Caco-2 (cell line): ENCODE measurements around the gene IL31. TPM values are rescaled to one million over a fixed set of nuclear protein-coding genes. Genes with fewer than 3 reads are reported as not detected.
"Not testable (repeated sequence)": the region's sequence is repeated elsewhere in the genome, so short reads cannot be mapped to it uniquely, and the experiment has no call there.

Experiments used
- BruUV-seq: library from RNA; stranded (reverse); fragments of 400-500 nt; replicated peaks from 2 replicates; lab custom pipeline; 2021; lab: Mats Ljungman, UMichigan
- CTCF ChIA-PET: fragments of 300-600 bp; sonication (Branson Sonifier 250); formaldehyde crosslinking; loops from one replicate; lab custom pipeline; 2022; ENCODE audit warnings: antibody characterized with exemption; lab: Charles Lee
- POLR2A ChIA-PET: fragments of 300-600 bp; sonication (Branson Sonifier 250); formaldehyde crosslinking; loops from one replicate; lab custom pipeline; 2022; ENCODE audit warnings: antibody characterized with exemption; lab: Charles Lee
- DNase-seq, 2 experiments: peaks; one replicate each; pipeline versions ENCODE4 v3.0.0 to v3.0.0-alpha.2; 2020 to 2022
- H3K27me3 ChIP-seq: replicated peaks from 2 replicates; pipeline ENCODE4 v1.6.0; 2011; ENCODE audit warnings: low read length; ENCODE audit not compliant: control insufficient read depth, insufficient read depth
- H3K36me3 ChIP-seq: 2 replicates; pipeline ENCODE4 v1.5.1; 2011; ENCODE audit warnings: low read length; ENCODE audit not compliant: control insufficient read depth, insufficient read depth
- H3K4me1 ChIP-seq: fragments of 250-450 bp; sonication (Bioruptor Pico); 2 replicates; pipeline ENCODE4 v1.5.1; 2020; ENCODE audit warnings: mild to moderate bottlenecking
- H3K4me3 ChIP-seq: 2 replicates; pipeline ENCODE4 v1.5.1; 2011; ENCODE audit warnings: low read depth, mild to moderate bottlenecking, control low read depth, low read length
- H3K9me3 ChIP-seq: fragments of 250-450 bp; sonication (Bioruptor Pico); 2 replicates; pipeline ENCODE4 v1.5.1; 2020; ENCODE audit warnings: mild to moderate bottlenecking, moderate library complexity
- H3K27ac Mint-ChIP-seq: one replicate; pipeline ENCODE4 v1.8.0; 2022; ENCODE audit warnings: mixed read lengths; ENCODE audit not compliant: unreplicated experiment
- H3K27me3 Mint-ChIP-seq: one replicate; pipeline ENCODE4 v1.8.0; 2022; ENCODE audit warnings: mixed read lengths; ENCODE audit not compliant: insufficient read depth, unreplicated experiment
- H3K36me3 Mint-ChIP-seq: one replicate; pipeline ENCODE4 v1.8.0; 2022; ENCODE audit warnings: mild to moderate bottlenecking, mixed read lengths; ENCODE audit not compliant: insufficient read depth, unreplicated experiment
- H3K4me1 Mint-ChIP-seq: one replicate; pipeline ENCODE4 v1.8.0; 2022; ENCODE audit warnings: low read depth, mixed read lengths; ENCODE audit not compliant: unreplicated experiment
- H3K4me3 Mint-ChIP-seq: one replicate; pipeline ENCODE4 v1.8.0; 2022; ENCODE audit warnings: mild to moderate bottlenecking, moderate library complexity, mixed read lengths; ENCODE audit not compliant: unreplicated experiment
- H3K9me3 Mint-ChIP-seq: one replicate; pipeline ENCODE4 v1.8.0; 2022; ENCODE audit warnings: mixed read lengths; ENCODE audit not compliant: unreplicated experiment
- intact Hi-C: fragments of 100-400 bp; cut with micrococcal nuclease; formaldehyde crosslinking; loops from one replicate; pipeline ENCODE4 v1.10.0; 2022; ENCODE audit not compliant: unreplicated experiment
- total RNA-seq: library from RNA; stranded (reverse); gene quantifications from 2 replicates; pipeline ENCODE4 v1.2.3, GENCODE V29; 2022
- TF ChIP-seq, protein P1 (sequence below), 2 experiments: fragments of 200-600 bp in 1 of 2; IDR thresholded peaks; 1 replicate in 1 of 2; 2 replicates in 1 of 2; pipeline versions ENCODE4 v1.5.1 to v1.8.0; 2011 to 2022; ENCODE audit warnings: antibody characterized with exemption in 1 of 2, control low read depth in 1 of 2, inconsistent platforms in 1 of 2, low read depth in 1 of 2, low read length in 1 of 2, mild to moderate bottlenecking in 1 of 2, moderate library complexity in 1 of 2; ENCODE audit not compliant: insufficient read depth in 1 of 2, severe bottlenecking in 1 of 2, unreplicated experiment in 1 of 2

The IL31 gene
- total RNA-seq, 1 experiment from 2014 or later = not detected

DNA sequence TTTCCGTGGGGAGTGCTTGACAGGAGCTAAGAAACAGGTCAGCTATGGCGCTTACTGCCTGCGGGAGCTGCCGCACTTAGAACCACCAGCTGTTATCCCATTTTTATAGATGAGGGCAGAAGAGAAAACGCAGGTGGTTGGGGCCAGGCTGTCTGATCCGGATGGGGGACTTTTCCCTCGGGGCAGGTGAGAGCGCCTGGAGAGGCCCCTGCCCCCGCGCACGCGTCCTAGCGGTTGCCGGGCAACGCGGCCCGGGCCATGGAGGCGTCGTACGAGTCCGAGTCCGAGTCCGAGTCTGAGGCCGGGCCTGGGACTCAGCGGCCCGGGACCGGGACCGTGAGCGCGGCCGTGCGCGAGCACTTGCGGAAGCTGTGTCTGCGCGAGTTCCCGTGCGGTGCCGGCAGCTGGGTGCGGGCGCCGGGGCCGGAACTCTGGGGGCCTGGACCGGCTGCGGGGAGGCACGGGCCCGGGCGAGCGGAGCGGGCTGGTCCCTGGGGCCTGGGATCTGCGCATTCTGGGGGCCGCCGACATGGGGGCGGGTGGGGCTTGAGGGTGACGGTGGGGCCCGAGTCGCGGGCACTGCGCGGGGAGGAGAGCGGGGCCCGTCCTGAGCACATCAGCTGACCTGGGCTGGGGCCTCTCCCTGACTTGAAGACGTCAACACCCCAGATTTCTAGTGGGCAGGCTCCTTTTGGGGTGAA, 9.0 kb upstream of the IL31 start, which contains the start of gene LRRC43:
Gene LRRC43 (plus strand): TSS at position 237 of the 701 bp plus-strand sequence. CDS start 22 bp downstream, at position 259.
- Mint-ChIP-seq H3K4me1 (no peaks in the 10 kb centered on the region), H3K36me3 (no peaks in the 10 kb centered on the region), H3K4me3 (peak within 1 kb of the TSS; percentile 69), H3K27me3 (no peaks in the 10 kb centered on the region), H3K9me3 (no peaks in the 10 kb centered on the region), H3K27ac (no peak within 1 kb of the TSS)
- TF ChIP-seq, protein P1, sequence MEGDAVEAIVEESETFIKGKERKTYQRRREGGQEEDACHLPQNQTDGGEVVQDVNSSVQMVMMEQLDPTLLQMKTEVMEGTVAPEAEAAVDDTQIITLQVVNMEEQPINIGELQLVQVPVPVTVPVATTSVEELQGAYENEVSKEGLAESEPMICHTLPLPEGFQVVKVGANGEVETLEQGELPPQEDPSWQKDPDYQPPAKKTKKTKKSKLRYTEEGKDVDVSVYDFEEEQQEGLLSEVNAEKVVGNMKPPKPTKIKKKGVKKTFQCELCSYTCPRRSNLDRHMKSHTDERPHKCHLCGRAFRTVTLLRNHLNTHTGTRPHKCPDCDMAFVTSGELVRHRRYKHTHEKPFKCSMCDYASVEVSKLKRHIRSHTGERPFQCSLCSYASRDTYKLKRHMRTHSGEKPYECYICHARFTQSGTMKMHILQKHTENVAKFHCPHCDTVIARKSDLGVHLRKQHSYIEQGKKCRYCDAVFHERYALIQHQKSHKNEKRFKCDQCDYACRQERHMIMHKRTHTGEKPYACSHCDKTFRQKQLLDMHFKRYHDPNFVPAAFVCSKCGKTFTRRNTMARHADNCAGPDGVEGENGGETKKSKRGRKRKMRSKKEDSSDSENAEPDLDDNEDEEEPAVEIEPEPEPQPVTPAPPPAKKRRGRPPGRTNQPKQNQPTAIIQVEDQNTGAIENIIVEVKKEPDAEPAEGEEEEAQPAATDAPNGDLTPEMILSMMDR (IDR thresholded peaks at IDR 0.05; ENCODE audit: insufficient read depth in 1 of 2, low read depth in 1 of 2, low read length in 1 of 2, severe bottlenecking in 1 of 2, unreplicated experiment in 1 of 2) = no peak
- Histone ChIP-seq H3K27me3 (no peaks in the 10 kb centered on the region), H3K4me3 (peak within 1 kb of the TSS; percentile 43), H3K4me1 (no peaks in the 10 kb centered on the region), H3K9me3 (no peaks in the 10 kb centered on the region), H3K36me3 (no peaks in the 10 kb centered on the region)
- intact Hi-C loops = no loop called here
- no TSS peak for BruUV-seq
- ChIA-PET POLR2A (interaction anchor here (0.9 kb wide), 1 partner anchor 21 kb away, joined by 6 read pairs; the partner anchor contains the start of gene B3GNT4), CTCF (interaction anchor here (1.0 kb wide), 2 partner anchors 8 to 129 kb away, joined by 3 to 4 read pairs; no protein-coding TSS in a partner anchor)
- DNase-seq = peak in 1 of 2 experiments; percentile 69

DNA sequence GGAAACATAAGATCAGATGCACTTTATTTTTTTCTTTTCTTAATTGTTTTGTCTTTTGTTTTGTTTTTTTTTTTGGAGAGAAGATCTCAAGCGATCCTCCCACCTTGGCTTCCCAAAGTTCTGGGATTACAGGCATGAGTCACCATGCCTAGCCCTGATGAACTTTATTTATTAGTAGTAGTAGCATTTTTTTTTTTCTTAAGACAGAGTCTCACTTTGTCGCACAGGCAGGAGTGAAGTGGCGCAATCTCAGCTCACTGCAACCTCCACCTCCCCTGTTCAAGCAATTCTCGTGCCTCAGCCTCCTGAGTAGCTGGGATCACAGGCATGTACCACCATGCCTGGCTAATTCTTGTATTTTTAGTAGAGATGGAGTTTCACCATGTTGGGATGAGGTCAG, 2.5 kb upstream of the IL31 start:
- BruUV-seq, intact Hi-C loops, H3K9me3 ChIP-seq, POLR2A ChIA-PET, H3K27me3 Mint-ChIP-seq, H3K4me3 ChIP-seq, H3K36me3 ChIP-seq, H3K4me1 ChIP-seq, H3K4me1 Mint-ChIP-seq, H3K9me3 Mint-ChIP-seq, H3K4me3 Mint-ChIP-seq, H3K27ac Mint-ChIP-seq, H3K27me3 ChIP-seq, H3K36me3 Mint-ChIP-seq, DNase-seq: not testable (repeated sequence)
- CTCF ChIA-PET = interaction anchor here (0.6 kb wide), 1 partner anchor 14 kb away, joined by 3 read pairs; no protein-coding TSS in a partner anchor

DNA sequence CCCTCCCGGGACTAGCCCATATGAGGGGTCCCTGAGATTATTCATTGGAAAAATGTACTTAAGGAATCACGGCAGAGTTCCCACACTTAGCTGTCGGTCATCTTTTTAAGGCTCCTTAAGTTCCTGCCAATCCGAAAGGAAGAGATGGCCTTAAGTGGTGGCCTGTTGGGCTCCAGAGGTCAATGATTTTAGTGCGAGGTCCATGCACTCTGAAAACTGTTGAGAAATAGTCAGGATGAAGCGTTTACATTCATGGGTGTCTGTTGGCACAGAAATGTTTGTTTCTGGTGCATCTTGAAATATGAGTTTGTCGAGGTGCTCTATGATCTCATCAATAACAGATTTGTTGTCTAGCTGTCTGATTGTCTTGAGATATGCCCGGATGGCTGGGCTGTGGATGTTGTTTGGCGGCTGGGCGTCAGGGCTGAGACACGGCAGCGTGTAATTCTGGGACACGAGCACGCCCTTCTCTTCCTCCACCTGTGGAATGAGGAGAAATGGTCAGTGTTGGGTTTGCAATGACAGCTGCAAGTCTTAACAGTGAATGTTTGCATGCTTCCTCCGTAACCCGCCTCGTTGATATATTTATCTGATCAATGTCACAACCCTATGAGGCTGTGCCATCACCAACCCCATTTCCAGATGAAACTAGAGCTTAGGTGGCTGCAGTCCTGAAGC, 1.6 kb downstream of the IL31 start:
- CTCF ChIA-PET = interaction anchor here (1.3 kb wide), 1 partner anchor 42 kb away, joined by 3 read pairs; no protein-coding TSS in a partner anchor
- H3K27me3 ChIP-seq = no peaks in the 10 kb centered on the region

More for the DNA sequence above, 1.6 kb downstream of the IL31 start:
- H3K9me3 ChIP-seq = no peaks in the 10 kb centered on the region
- H3K4me3 Mint-ChIP-seq = no peak overlapping the region
- H3K4me1 Mint-ChIP-seq = peaks cover 7% of the 10 kb centered on the region
- no TSS peak for BruUV-seq
- H3K4me3 ChIP-seq = no peak overlapping the region
- intact Hi-C loops = no loop called here
- peaks cover 6% of the 10 kb centered on the region; the same call in 1 of the 2 replicates for H3K4me1 ChIP-seq
- DNase-seq = no peak
- POLR2A ChIA-PET = no interaction called here
- H3K27ac Mint-ChIP-seq = no peak overlapping the region
- no peaks in the 10 kb centered on the region for H3K9me3 Mint-ChIP-seq
- H3K36me3 ChIP-seq = no peaks in the 10 kb centered on the region
- H3K36me3 Mint-ChIP-seq = no peaks in the 10 kb centered on the region
- H3K27me3 Mint-ChIP-seq = no peaks in the 10 kb centered on the region
- TF ChIP-seq, protein P1 (IDR thresholded peaks at IDR 0.05; ENCODE audit: insufficient read depth in 1 of 2, low read depth in 1 of 2, low read length in 1 of 2, severe bottlenecking in 1 of 2, unreplicated experiment in 1 of 2) = no peak
